ENCODE results near the gene SLC38A1. TPM values are rescaled to one million over a fixed set of nuclear protein-coding genes. Genes with fewer than 3 reads are reported as not detected.

SLC38A1 gene
- total and polyA plus RNA-seq, 2 experiments from 2014 or later: 114 to 234 TPM

DNA sequence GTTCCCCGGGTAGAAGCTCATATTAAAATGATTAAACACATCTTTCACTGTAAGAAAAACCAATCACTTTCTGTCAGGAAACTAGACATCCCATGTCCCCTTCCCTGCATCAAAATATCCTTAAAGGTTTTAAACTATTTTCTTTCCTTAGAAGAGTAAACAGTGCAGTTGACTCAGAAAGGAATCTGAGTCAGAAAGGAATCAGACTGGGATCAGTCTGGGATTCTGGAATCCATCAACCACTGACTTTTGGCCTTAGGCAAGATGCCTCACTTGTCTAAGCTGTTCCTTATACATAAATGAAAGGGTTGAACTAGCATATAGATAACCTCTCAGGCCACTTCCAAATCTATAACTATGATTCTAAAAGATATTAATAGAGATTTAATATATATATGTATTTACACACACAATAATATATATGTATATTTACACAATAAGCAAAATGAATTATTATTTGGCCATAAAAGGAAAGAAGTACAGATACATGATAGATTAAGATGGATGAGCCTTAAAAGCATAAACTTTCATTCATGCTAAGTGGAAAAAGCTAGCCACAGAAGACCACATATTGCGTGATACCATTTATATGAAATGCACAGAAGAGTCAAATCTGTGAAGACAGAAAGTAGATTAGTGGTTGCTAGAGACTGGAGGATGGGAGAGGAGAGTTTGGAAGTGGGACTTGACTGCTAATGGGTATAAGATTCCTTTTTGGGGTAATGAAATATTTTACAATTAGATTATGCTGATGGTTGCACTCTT, 114.4 kb downstream of the SLC38A1 start:
- TF ChIP-seq CREB1 (CRISPR knock-in tag; IDR thresholded peaks at IDR 0.05; ENCODE audit: low read depth): no peak
- TF ChIP-seq POLR2AphosphoS5 (IDR thresholded peaks at IDR 0.05; ENCODE audit: low read depth): no peak
- TF ChIP-seq, protein P1, sequence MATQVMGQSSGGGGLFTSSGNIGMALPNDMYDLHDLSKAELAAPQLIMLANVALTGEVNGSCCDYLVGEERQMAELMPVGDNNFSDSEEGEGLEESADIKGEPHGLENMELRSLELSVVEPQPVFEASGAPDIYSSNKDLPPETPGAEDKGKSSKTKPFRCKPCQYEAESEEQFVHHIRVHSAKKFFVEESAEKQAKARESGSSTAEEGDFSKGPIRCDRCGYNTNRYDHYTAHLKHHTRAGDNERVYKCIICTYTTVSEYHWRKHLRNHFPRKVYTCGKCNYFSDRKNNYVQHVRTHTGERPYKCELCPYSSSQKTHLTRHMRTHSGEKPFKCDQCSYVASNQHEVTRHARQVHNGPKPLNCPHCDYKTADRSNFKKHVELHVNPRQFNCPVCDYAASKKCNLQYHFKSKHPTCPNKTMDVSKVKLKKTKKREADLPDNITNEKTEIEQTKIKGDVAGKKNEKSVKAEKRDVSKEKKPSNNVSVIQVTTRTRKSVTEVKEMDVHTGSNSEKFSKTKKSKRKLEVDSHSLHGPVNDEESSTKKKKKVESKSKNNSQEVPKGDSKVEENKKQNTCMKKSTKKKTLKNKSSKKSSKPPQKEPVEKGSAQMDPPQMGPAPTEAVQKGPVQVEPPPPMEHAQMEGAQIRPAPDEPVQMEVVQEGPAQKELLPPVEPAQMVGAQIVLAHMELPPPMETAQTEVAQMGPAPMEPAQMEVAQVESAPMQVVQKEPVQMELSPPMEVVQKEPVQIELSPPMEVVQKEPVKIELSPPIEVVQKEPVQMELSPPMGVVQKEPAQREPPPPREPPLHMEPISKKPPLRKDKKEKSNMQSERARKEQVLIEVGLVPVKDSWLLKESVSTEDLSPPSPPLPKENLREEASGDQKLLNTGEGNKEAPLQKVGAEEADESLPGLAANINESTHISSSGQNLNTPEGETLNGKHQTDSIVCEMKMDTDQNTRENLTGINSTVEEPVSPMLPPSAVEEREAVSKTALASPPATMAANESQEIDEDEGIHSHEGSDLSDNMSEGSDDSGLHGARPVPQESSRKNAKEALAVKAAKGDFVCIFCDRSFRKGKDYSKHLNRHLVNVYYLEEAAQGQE (IDR thresholded peaks at IDR 0.05; ENCODE audit: unreplicated experiment): no peak
- TF ChIP-seq NANOG (IDR thresholded peaks at IDR 0.05; ENCODE audit: borderline replicate concordance): no peak
- no peak for TF ChIP-seq JUNB (IDR thresholded peaks at IDR 0.05; ENCODE audit: unreplicated experiment)
- TF ChIP-seq ZNF331 (CRISPR knock-in tag; IDR thresholded peaks at IDR 0.05; ENCODE audit: low read depth): no peak
- TF ChIP-seq EZH2 (IDR thresholded peaks at IDR 0.05; ENCODE audit: low read depth, unreplicated experiment): no peak
- no peak for TF ChIP-seq STAT1 (IDR thresholded peaks at IDR 0.05; ENCODE audit: unreplicated experiment)
- TF ChIP-seq CTCF (conservative IDR thresholded peaks at IDR 0.05; ENCODE audit: low read depth in 2 of 2): no peak
- TF ChIP-seq ZNF114 (CRISPR knock-in tag; IDR thresholded peaks at IDR 0.05): no peak
- TF ChIP-seq EZH2phosphoT487 (IDR thresholded peaks at IDR 0.05; ENCODE audit: unreplicated experiment): no peak
- TF ChIP-seq, protein P2, sequence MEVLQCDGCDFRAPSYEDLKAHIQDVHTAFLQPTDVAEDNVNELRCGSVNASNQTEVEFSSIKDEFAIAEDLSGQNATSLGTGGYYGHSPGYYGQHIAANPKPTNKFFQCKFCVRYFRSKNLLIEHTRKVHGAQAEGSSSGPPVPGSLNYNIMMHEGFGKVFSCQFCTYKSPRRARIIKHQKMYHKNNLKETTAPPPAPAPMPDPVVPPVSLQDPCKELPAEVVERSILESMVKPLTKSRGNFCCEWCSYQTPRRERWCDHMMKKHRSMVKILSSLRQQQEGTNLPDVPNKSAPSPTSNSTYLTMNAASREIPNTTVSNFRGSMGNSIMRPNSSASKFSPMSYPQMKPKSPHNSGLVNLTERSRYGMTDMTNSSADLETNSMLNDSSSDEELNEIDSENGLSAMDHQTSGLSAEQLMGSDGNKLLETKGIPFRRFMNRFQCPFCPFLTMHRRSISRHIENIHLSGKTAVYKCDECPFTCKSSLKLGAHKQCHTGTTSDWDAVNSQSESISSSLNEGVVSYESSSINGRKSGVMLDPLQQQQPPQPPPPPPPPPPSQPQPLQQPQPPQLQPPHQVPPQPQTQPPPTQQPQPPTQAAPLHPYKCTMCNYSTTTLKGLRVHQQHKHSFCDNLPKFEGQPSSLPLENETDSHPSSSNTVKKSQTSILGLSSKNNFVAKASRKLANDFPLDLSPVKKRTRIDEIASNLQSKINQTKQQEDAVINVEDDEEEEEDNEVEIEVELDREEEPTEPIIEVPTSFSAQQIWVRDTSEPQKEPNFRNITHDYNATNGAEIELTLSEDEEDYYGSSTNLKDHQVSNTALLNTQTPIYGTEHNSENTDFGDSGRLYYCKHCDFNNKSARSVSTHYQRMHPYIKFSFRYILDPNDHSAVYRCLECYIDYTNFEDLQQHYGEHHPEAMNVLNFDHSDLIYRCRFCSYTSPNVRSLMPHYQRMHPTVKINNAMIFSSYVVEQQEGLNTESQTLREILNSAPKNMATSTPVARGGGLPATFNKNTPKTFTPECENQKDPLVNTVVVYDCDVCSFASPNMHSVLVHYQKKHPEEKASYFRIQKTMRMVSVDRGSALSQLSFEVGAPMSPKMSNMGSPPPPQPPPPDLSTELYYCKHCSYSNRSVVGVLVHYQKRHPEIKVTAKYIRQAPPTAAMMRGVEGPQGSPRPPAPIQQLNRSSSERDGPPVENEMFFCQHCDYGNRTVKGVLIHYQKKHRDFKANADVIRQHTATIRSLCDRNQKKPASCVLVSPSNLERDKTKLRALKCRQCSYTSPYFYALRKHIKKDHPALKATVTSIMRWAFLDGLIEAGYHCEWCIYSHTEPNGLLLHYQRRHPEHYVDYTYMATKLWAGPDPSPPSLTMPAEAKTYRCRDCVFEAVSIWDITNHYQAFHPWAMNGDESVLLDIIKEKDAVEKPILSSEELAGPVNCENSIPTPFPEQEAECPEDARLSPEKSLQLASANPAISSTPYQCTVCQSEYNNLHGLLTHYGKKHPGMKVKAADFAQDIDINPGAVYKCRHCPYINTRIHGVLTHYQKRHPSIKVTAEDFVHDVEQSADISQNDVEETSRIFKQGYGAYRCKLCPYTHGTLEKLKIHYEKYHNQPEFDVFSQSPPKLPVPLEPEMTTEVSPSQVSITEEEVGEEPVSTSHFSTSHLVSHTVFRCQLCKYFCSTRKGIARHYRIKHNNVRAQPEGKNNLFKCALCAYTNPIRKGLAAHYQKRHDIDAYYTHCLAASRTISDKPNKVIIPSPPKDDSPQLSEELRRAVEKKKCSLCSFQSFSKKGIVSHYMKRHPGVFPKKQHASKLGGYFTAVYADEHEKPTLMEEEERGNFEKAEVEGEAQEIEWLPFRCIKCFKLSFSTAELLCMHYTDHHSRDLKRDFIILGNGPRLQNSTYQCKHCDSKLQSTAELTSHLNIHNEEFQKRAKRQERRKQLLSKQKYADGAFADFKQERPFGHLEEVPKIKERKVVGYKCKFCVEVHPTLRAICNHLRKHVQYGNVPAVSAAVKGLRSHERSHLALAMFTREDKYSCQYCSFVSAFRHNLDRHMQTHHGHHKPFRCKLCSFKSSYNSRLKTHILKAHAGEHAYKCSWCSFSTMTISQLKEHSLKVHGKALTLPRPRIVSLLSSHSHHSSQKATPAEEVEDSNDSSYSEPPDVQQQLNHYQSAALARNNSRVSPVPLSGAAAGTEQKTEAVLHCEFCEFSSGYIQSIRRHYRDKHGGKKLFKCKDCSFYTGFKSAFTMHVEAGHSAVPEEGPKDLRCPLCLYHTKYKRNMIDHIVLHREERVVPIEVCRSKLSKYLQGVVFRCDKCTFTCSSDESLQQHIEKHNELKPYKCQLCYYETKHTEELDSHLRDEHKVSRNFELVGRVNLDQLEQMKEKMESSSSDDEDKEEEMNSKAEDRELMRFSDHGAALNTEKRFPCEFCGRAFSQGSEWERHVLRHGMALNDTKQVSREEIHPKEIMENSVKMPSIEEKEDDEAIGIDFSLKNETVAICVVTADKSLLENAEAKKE (CRISPR knock-in tag; IDR thresholded peaks at IDR 0.05): no peak
- TF ChIP-seq, protein P3, sequence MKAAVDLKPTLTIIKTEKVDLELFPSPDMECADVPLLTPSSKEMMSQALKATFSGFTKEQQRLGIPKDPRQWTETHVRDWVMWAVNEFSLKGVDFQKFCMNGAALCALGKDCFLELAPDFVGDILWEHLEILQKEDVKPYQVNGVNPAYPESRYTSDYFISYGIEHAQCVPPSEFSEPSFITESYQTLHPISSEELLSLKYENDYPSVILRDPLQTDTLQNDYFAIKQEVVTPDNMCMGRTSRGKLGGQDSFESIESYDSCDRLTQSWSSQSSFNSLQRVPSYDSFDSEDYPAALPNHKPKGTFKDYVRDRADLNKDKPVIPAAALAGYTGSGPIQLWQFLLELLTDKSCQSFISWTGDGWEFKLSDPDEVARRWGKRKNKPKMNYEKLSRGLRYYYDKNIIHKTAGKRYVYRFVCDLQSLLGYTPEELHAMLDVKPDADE (IDR thresholded peaks at IDR 0.05): no peak
- H3K4me2 ChIP-seq: no peak overlapping the region
- H3K9me3 Mint-ChIP-seq: peaks cover 3% of the 10 kb centered on the region; the same call in 2 of the 3 replicates
- H3K27ac Mint-ChIP-seq: no peak overlapping the region
- H4K20me1 ChIP-seq (replicated peaks; ENCODE audit: insufficient read depth): no peaks in the 10 kb centered on the region
- H3K4me1 ChIP-seq (ENCODE audit: insufficient read depth): no peaks in the 10 kb centered on the region
- no peak overlapping the region for H3K4me3 Mint-ChIP-seq
- ATAC-seq (no peak), DNase-seq (ENCODE audit: low spot score) (no peak)
- no peak overlapping the region for H3K27ac ChIP-seq (ENCODE audit: low read depth)
- no peaks in the 10 kb centered on the region for H3K27me3 Mint-ChIP-seq (ENCODE audit: insufficient read depth, low read depth, poor library complexity)
- no peak overlapping the region for H2AFZ ChIP-seq
- H3K4me1 Mint-ChIP-seq: peaks cover 8% of the 10 kb centered on the region; the same call in 2 of the 3 replicates
- H3F3A ChIP-seq (replicated peaks; ENCODE audit: low read depth): no peaks in the 10 kb centered on the region
- no peaks in the 10 kb centered on the region for H3K79me2 ChIP-seq (replicated peaks; ENCODE audit: insufficient read depth)
- no peaks in the 10 kb centered on the region for H3K27me3 ChIP-seq (ENCODE audit: insufficient read depth)
- no peak overlapping the region for H3K4me3 ChIP-seq
- H3K36me3 Mint-ChIP-seq (ENCODE audit: low read depth): no peaks in the 10 kb centered on the region
- no peaks in the 10 kb centered on the region for H3K36me3 ChIP-seq (ENCODE audit: insufficient read depth)
- no peaks in the 10 kb centered on the region for H3K9me2 ChIP-seq (ENCODE audit: insufficient read depth)

All from GM23338 (cell line).